GM12801 (cell line): ENCODE results near the gene APOBEC3H.

Experiments used
- CTCF ChIP-seq: IDR thresholded peaks from one replicate; pipeline ENCODE4 v1.5.1; 2011; ENCODE audit warnings: control low read depth; ENCODE audit not compliant: insufficient read length; ENCODE audit errors: extremely low read depth

Gene APOBEC3H

DNA sequence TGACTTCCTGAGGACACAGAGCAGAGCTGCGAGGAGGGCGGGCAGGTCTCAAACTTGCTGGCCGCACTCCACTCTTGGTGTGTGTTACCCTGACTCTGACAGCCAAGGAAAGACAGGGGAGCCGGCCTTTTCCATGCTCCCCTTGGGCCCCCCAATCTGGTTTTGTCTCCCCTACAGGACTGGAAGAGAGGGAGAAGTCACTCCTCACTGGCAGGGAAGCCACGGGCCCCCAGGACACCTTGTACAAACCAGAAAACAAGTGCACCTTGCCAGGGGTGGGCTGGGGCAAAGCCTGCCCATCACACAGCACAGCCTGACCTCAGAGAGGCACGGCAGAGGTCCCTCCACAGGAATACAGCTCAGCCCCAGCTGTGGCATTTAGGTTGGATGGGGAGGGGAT, 35.2 kb downstream of the APOBEC3H start:
- no peak for TF ChIP-seq CTCF

GRCh38 chr22:39132871-39133524, 36.0 kb downstream of the APOBEC3H start:
- no peak for TF ChIP-seq CTCF

GRCh38 chr22:39133871-39134270, 36.8 kb downstream of the APOBEC3H start:
- TF ChIP-seq CTCF: no peak

DNA sequence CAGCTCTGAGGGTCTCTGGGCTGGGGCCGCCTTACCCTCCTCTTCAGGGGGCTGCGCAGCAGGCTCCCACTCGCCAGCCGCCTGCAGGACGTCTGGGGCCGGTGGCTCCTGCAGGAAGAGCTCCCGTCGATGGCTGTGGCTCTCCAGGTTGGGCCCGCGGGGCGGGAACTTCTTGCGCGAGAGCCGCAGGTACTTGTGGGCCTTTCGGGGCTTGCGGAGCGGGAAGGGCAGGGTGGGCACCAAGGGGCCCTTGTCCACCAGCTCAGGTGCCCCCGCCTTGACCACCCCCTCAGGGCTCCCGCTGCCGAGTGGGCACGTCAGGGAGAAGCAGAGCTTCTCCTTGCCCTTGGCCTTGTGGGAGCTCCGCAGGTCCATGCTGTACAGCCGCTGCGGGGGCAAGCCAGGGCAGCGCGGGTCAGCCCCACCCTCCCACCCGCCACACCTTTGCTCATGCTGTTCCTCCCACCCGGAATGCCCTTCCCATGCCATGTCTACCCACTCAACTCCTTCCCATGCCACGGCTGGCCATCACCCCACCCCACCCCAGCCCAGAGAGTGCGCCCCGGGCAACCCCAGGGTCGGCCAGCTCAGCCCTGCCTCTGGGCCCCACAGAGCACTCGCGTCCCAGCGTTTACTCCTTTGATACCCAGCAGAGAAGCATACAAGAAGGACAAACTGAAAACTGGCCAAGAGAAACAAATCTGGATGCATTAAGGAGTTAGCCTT, 37.5 kb downstream of the APOBEC3H start:
- no peak for TF ChIP-seq CTCF

- TF ChIP-seq CTCF: no peak
These were observed 38.2 kb downstream of the APOBEC3H start for GRCh38 chr22:39135092-39135896.

DNA sequence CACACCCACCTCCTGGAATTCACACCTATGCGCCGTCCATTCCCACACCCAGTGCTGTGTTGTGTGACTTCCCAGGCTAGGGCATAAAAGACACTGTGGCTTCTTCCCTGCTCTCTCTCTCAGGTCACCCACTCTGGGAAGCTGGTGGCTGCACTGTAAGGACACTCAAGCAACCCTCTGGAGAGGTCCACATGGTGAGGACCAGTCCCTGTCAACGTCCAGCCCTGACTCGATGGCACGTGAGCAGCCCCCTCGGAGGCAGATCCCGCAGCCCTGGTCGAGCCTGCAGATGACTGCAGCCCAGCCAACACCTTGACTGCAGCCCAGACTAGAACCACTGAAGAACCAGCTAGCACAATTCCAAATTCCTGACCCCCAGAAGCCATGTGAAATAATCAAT, 39.3 kb downstream of the APOBEC3H start:
- no peak for TF ChIP-seq CTCF

DNA sequence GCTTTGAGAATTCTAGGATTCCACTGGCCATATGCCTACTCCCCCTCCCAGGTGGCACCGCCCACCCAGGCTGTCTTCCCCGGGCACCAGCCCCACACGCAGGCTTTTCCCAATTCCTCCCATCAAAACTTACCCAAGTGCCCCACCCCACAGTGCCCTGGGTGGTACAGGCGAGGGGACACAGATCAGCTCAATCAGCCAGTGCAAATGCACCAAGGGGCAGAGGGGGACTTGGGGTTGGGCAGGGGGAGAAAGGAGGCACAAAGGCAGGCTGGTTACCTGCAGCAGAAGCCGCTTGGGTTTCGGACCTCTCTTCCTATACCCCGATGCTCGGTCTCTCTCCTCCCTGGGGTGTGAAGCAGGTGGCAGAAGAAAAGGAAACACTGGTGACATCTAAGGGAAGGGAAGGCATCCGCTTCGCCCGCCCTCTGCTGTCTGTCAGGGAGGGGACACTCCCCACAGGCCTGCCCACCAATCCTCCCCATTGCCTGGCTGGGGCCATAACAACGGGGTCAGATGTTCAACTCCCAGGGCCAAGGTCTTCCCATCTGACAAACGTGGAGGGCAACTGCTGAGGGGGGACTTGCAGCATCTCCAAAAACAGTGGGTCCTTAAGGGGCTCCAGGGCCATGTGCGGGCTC, 41.4 kb downstream of the APOBEC3H start:
- TF ChIP-seq CTCF: no peak
